NCI-H128 (cell line): ENCODE measurements around the gene RS1.

Source experiments
- DNase-seq: peaks from one replicate; lab custom pipeline; 2025; ENCODE audit not compliant: unreplicated experiment; lab: John Stamatoyannopoulos, UW

Gene RS1

GRCh38 chrX:18668071-18668835 is 3.7 kb downstream of the RS1 start:
- DNase-seq: peak; percentile 23

- DNase-seq: no peak
These were observed 5.3 kb downstream of the RS1 start for GRCh38 chrX:18666614-18667013.

- no peak for DNase-seq
These were observed 7.0 kb downstream of the RS1 start for GRCh38 chrX:18664947-18665346.

- DNase-seq: no peak
These were observed 10.6 kb downstream of the RS1 start for GRCh38 chrX:18661273-18661672.

- DNase-seq: no peak
These were observed 16.8 kb downstream of the RS1 start for GRCh38 chrX:18654875-18655836.

GRCh38 chrX:18652636-18653035 is 19.3 kb downstream of the RS1 start:
- DNase-seq: no peak

GRCh38 chrX:18650662-18651061 is 21.2 kb downstream of the RS1 start:
- DNase-seq: no peak

- no peak for DNase-seq
These were observed 22.4 kb downstream of the RS1 start for GRCh38 chrX:18649498-18649951.

GRCh38 chrX:18647621-18648020 is 24.3 kb downstream of the RS1 start:
- no peak for DNase-seq

- DNase-seq: no peak
These were observed 28.1 kb downstream of the RS1 start for GRCh38 chrX:18643853-18644252.

GRCh38 chrX:18643243-18643642 is 28.7 kb downstream of the RS1 start:
- no peak for DNase-seq

GRCh38 chrX:18640686-18641085 is 31.2 kb downstream of the RS1 start:
- DNase-seq: no peak

- no peak for DNase-seq
These were observed 32.6 kb downstream of the RS1 start for GRCh38 chrX:18639280-18639679.

GRCh38 chrX:18638398-18638797 is 33.5 kb downstream of the RS1 start:
- DNase-seq: no peak

GRCh38 chrX:18630934-18631333 is 41.0 kb downstream of the RS1 start:
- DNase-seq: no peak

GRCh38 chrX:18624599-18624998 is 47.3 kb downstream of the RS1 start:
- no peak for DNase-seq

- no peak for DNase-seq
These were observed 51.6 kb downstream of the RS1 start for GRCh38 chrX:18620349-18620748.

- no peak for DNase-seq
These were observed 52.6 kb downstream of the RS1 start for GRCh38 chrX:18619288-18619687.

GRCh38 chrX:18617407-18617750 is 54.5 kb downstream of the RS1 start:
- no peak for DNase-seq

GRCh38 chrX:18616688-18617406 is 55.1 kb downstream of the RS1 start:
- DNase-seq: no peak

GRCh38 chrX:18613930-18614639 is 57.8 kb downstream of the RS1 start:
- DNase-seq: no peak
